KOPT-K1 (cell line): ENCODE measurements around the gene TMEM204.

Experiments used
- H3K27ac ChIP-seq: fragments of 200-600 bp; sonication (generic); 2 replicates; pipeline ENCODE4 v1.5.1; 2016; ENCODE audit warnings: antibody characterized with exemption, mild to moderate bottlenecking, low read depth, low read length; ENCODE audit not compliant: poor library complexity, severe bottlenecking
- H3K36me3 ChIP-seq: fragments of 200-600 bp; sonication (generic); 2 replicates; pipeline ENCODE4 v1.5.1; 2017; ENCODE audit warnings: antibody characterized with exemption, mild to moderate bottlenecking, low read length, moderate library complexity; ENCODE audit not compliant: insufficient read depth
- H3K9me3 ChIP-seq: fragments of 200-600 bp; sonication (generic); 2 replicates; pipeline ENCODE4 v1.5.1; 2017; ENCODE audit warnings: antibody characterized with exemption, low read length, mild to moderate bottlenecking; ENCODE audit not compliant: insufficient read depth, poor library complexity, severe bottlenecking

Gene TMEM204

DNA sequence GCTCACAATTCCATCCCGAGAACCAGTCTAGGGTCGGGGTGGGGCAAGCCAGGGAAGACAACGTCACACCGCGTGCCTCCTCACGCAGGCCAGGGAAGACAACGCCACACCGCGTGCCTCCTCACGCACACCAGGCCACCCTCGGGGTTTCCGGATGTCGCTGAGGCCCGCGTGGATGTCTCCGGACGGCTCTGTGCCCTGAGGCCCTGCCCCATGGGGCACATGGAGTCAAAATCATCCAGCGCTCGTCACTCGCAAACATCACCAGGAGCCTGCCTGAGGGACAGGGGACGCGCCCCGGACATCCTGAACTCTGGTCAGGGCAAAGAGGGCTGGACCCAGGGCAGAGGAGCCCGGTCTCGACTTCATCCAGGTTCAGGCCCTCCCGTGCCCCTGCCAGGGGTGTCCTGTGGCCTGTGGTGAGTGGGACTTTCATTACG lies 3.7 kb downstream of the TMEM204 start:
- Histone ChIP-seq H3K9me3 (no peaks in the 10 kb centered on the region), H3K36me3 (no peaks in the 10 kb centered on the region), H3K27ac (no peak overlapping the region)

DNA sequence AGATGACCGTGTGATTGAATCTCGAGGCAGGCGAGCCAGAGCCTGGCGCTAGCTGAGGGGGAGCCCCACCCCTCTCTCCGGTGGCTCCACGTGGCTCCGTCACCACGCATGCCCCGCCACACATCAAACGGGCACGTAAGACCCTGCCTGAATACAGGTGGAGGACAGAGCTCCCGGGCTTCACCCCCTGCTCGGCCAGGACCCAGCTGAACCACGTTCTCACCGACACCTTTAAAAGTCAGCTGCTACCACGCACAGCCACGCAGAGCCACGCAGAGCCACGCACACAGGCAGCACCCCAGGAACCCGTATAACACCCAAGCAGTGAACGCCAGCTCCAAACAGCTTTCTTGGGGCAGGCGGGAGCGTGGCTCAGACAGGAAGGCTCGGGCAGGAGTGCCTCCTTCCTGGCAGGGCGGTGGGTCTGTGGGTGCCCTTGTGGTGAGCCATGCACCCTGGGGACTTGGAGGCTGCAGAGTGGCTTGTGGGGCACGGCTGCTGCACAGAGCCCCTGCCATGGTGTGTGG lies 4.4 kb downstream of the TMEM204 start:
- Histone ChIP-seq H3K27ac (peak overlapping the region; percentile 25), H3K36me3 (no peaks in the 10 kb centered on the region), H3K9me3 (no peaks in the 10 kb centered on the region)

DNA sequence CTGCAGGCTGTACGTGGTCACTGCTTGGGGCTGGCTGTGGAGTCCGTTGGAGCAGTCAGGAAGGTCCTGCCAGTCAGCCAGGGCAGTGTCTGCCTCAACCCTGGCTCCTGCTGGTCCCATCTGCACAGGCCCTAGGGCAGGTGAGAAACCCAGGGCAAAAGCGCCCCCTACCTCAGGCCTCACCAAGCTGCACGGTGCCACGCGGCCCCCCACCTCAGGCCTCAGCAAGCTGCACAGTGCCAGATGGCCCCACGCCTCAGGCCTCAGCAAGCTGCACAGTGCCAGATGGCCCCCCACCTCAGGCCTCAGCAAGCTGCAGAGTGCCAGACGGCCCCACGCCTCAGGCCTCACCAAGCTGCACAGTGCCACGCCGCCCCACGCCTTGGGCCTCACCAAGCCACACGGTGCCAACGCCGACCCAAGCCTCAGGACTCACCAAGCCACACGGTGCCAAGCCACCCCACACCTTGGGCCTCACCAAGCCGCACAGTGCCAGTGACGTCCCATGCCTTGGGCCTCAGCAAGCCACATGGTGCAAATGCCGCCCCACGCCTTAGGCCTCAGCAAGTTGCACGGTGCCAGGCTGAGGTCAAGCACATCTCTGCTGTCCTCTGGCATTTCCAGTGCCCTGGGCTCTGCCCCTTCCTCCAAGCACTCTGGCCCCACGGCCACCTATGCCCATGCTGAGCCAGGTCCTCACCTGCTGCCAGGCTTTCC lies 5.5 kb downstream of the TMEM204 start:
- H3K9me3 ChIP-seq: no peaks in the 10 kb centered on the region
- H3K27ac ChIP-seq: peak overlapping the region; percentile 25
- H3K36me3 ChIP-seq: no peaks in the 10 kb centered on the region

DNA sequence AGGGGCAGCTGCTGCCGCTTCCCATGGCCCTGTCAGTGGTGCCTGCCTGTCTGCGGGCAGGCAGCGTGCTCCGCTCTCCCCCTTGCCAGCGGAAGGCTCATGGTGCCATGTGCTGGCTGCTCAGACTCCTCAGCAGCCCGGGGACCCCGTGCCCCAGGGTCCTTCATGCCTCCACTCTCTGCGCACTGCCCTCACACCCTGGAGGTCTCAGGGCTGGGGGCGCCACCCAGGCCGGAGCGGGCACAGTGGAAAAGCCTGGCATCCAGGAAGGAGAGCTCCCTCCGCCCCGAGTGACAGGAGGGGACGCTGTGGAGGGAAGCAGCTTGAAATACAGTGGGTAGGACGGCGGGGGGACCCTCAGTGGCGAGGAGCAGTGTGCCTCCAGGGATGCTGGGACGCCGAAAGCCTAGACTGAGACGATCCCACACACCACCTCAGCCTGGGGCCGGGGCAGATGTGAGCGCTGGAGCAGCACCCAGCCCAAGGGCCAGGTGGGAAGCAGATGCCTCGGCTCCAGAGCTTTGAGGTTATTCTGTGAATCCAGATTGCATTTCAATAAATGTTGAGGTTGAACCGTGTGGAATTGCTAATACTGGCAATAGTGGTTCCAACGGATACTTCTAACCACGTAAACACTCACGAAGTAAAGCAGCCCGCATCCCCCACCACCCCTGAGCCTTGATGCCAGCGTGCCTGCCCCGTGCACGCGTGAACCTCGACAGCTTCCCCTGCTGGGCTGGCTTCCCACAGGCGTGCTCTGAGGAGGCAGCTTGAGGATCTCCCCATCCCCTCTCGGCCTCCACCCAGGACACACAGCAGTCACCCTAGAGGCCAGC lies 6.5 kb downstream of the TMEM204 start:
- Histone ChIP-seq H3K9me3 (no peaks in the 10 kb centered on the region), H3K36me3 (no peaks in the 10 kb centered on the region), H3K27ac (no peak overlapping the region)

DNA sequence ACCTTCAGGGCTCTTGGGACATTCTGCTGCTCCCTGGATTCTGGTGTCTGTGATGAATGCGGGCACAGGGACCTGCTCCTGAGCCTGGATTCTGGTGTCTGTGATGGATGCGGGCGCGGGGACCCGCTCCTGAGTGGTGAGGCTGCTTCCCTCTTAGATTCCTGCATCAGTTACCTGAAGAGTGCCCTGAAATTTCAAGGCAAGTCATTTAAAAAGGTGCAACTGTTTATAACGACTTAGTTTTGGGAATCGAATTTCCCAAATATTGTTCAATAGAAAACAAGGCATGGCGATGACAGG lies 7.0 kb downstream of the TMEM204 start:
- no peaks in the 10 kb centered on the region for H3K36me3 ChIP-seq
- H3K27ac ChIP-seq: no peak overlapping the region
- H3K9me3 ChIP-seq: no peaks in the 10 kb centered on the region

DNA sequence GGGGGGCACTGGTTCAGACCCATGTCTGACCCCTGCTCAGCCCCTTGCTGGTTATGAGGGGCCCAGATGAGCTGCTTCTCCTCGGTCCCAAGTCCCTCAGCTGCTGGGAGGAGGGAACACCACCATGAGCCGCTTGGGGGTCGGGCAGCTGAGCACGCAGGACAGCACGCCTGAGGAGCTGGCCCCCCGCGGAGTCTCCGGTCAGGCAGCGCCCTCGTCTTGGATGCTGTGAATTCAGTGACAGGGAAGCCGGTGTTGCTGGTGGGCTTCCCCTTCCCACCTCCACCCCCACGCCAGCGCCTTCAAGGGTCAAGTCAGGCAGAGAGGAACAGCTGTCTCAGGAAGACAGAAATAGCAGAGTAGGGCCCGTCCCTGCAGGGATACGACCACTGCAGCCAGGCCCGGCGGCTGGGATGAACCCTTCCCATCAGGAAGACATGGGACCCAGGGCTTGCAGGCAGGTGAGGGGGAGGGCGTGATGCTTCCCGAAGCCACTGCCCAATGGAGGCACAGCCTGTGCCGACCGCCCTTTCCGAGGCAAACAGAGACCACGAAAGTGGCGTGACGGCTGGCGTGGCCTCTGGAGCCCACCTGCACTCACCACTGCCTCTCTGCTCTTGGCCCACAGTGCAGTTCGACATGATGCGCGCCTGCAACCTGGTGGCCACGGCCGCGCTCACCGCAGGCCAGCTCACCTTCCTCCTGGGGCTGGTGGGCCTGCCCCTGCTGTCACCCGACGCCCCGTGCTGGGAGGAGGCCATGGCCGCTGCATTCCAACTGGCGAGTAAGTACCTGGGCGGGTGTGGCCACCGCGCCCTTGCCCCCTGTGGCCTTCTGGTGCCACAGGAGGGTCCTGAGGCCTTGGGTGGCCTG lies 8.1 kb downstream of the TMEM204 start:
- Histone ChIP-seq H3K36me3 (no peaks in the 10 kb centered on the region), H3K27ac (no peak overlapping the region), H3K9me3 (no peaks in the 10 kb centered on the region)

DNA sequence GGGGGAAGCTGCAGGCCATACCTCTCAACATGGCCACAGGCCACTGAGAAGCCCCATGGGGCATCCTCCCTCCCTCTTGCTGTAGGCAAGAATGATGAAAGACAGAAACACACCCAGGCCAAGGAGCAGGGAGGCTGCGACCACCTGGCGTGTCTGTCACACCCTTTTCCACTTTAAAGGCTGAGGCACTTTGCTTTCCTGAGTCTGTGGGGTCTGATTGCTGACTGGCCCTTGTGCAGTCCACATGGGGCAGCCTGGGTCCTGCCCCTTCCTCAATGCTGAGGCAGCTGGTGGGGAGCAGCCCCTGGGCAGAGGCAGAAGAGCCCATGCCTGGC lies 8.7 kb downstream of the TMEM204 start:
- Histone ChIP-seq H3K9me3 (no peaks in the 10 kb centered on the region), H3K27ac (no peak overlapping the region), H3K36me3 (no peaks in the 10 kb centered on the region)

DNA sequence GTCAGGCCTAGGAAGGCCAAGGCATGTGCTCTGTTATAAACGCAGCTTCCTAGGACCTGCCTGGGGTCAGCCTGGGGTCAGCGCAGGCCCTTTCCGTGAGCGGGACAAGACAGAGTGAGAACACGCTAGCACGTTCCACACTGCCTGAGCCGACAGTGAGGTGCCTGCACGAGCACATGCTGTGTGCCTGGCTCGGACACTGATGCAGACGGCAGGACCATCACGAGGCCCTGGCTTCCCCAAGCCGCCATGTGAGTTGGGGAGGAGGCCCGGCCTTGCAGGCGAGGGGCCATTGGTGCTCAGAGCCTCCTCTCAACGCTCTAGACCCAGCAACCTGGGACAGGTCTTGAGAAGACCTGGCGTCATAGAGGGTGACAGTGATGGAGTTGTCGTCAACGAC lies 9.1 kb downstream of the TMEM204 start:
- H3K9me3 ChIP-seq: no peaks in the 10 kb centered on the region
- H3K36me3 ChIP-seq: no peaks in the 10 kb centered on the region
- H3K27ac ChIP-seq: no peak overlapping the region

DNA sequence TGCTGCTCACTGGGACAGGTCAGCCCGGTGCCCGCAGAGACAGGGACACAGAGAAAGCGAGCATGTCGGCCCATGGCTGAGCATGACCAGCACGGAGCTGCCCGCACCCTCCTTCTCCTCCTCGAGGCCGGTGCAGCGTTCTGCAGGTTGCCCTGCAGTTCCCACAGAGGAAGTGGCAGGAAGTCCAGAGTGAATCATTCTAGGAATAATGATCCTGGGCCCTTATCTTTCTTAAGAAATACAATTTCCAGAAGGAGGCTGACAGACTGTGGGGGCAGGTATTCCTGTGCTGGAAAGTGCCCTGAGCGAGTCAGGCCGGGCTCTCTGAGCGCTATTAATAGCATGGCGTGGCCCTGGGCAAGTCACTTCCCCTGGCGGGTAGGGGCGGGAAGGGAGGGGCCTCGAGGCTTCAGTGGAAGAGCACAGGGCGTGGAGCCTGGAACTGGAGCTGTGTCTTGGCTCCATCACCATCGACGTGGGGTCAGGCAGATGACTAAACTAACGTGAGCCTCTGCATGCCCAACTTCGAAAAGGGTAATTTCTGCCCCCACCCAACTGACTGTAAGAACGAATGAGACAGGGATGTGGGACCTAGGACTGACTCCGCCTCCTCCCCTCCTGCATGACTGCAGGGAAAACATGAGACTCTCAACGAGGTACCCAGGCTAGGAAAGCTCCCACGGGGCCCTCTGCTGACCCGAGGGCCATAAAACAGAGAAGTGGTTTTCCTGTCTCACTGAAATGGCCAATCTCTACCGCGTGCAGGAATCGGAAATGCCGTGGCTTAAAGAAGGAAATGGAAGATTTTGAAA lies 9.8 kb downstream of the TMEM204 start:
- Histone ChIP-seq H3K36me3 (no peaks in the 10 kb centered on the region), H3K9me3 (no peaks in the 10 kb centered on the region), H3K27ac (no peak overlapping the region)

DNA sequence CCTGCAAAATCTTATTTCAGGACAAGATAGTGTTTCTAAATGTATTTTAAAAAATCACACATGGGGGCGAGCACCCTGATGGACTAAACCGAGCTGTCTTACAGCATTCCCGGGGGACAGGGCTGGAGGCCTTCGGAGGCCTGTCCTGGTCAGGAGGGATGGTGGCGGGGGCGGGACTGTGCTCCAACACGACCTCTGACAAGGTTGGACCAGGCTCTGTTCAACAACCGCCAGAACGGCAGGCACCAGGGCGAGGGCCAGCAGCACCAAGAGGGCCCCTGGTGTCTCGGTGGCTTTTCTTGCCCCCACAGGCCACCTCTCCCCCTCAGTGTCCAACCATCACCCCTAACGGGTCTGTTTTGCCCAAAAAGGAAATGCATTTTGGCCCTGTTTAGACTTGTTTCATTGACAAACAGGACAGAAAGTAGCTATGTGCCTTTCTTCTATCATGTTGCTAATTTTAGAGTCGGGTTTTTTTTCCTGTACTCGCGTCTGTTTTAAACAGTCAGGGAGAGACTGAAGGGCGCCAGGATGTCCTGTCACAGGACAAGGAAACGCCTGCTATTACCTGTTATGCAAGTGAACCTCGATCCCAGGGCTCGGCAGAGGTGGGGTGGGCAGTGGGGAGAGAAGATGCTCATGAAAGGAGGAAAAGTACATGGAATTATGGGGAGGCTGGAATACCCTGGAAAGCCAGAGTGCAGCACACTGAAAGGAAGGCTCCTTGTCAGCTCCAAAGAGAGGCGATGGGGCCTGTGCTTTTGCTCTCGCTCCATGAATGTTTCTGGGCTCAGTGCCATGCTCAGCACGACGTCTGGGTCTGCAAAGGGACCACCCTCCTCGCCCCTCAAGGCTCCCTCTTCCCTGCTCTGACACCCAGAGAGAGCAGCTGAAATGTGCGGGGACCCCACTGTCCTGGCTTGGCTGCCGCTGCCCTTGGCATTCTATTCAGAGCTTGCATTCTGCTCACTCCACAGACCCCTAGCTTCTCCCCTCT lies 11.9 kb downstream of the TMEM204 start:
- H3K36me3 ChIP-seq: no peaks in the 10 kb centered on the region
- H3K27ac ChIP-seq: no peak overlapping the region
- no peaks in the 10 kb centered on the region for H3K9me3 ChIP-seq

DNA sequence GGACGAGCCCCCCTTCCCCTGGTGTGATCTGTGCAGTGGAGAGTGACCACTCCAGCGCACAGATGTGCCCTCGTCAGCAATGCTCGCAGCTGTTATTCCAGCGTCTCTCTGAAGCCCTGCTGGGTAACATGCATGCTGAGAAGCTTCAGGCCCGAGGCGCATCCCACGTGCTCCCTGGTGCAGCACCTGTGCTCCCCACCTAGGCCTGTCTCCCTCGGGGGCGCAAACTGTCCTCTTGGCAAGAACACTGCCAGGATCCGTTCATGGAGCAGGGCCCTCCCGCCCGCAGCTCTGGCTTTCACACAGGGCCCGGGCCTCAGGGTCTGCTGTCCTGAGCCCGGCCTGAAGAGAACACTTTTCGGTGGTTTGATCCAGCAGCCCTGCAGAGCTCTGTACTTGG lies 13.0 kb downstream of the TMEM204 start:
- no peaks in the 10 kb centered on the region for H3K9me3 ChIP-seq
- H3K36me3 ChIP-seq: no peaks in the 10 kb centered on the region
- no peak overlapping the region for H3K27ac ChIP-seq

DNA sequence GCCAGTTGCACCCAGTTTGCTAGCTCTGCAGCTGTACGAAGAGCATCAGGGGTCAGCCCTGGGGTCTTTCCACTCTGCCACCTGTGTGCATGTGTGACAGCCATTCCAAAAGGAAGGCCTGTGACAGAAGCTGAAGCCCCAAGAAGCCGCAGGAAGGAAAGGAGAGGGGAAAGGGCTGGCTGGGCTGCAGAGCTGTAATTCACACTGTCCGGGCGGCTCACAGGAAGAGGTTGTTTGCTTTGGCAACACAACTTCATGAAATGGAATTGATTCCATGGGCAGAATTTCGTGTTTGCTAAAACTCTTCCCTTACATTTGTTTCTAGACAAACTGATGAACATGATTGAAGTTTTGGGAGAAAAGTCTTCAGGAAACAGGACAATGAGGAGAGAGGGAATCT lies 14.8 kb downstream of the TMEM204 start:
- no peak overlapping the region for H3K27ac ChIP-seq
- no peaks in the 10 kb centered on the region for H3K9me3 ChIP-seq
- no peaks in the 10 kb centered on the region for H3K36me3 ChIP-seq

DNA sequence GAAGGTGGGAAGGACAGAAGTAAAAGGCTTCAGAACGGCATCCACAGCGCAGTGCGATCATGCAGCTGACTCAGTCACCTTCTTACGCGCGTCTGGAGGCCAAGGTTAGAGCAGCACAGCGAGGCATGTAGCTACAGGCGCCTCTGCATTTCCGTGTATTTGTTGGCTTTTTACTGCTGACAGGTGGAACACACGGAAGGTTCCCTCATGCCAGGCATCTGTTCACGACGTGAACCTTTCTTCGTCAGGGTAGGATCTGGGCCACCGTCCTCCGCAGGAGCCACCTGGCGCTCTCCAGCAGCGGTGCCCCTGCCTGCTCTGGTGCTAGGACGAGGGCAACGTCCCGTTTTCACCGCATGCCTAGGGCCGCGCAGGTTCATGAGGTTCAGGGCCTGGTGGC lies 15.3 kb downstream of the TMEM204 start:
- H3K27ac ChIP-seq: no peak overlapping the region
- no peaks in the 10 kb centered on the region for H3K36me3 ChIP-seq
- no peaks in the 10 kb centered on the region for H3K9me3 ChIP-seq
